Upper lobe of right lung (tissue), 1 donor: Measurements from ENCODE around the gene BAK1. TPM values are rescaled to one million over a fixed set of nuclear protein-coding genes. Genes with fewer than 3 reads are reported as not detected.

Experiments
- ATAC-seq: fragments of 200-7000 bp; cut with Tn5 transposase; one replicate; pipeline ENCODE4 v1.9.1; 2020; ENCODE audit warnings: mild to moderate bottlenecking, moderate library complexity
- DNase-seq: peaks from one replicate; pipeline ENCODE4 v3.0.0-alpha.2; 2020
- H3K27ac ChIP-seq: fragments of 200-600 bp; one replicate; pipeline ENCODE4 v1.8.0; 2022
- H3K27me3 ChIP-seq: fragments of 200-600 bp; one replicate; pipeline ENCODE4 v1.8.0; 2022; ENCODE audit warnings: mild to moderate bottlenecking
- H3K36me3 ChIP-seq: fragments of 200-600 bp; one replicate; pipeline ENCODE4 v1.8.0; 2022
- H3K4me1 ChIP-seq: fragments of 200-600 bp; one replicate; pipeline ENCODE4 v1.8.0; 2022
- H3K4me3 ChIP-seq: fragments of 200-600 bp; one replicate; pipeline ENCODE4 v1.8.0; 2022; ENCODE audit warnings: mild to moderate bottlenecking
- H3K9me3 ChIP-seq: fragments of 200-600 bp; one replicate; pipeline ENCODE4 v1.8.0; 2022
- CTCF ChIP-seq: fragments of 200-600 bp; IDR thresholded peaks from one replicate; pipeline ENCODE4 v1.8.0; 2022; ENCODE audit warnings: antibody characterized with exemption
- intact Hi-C: fragments of 100-400 bp; cut with DNase I; formaldehyde crosslinking; loops from one replicate; pipeline ENCODE4 v1.11.0; 2022
- total RNA-seq: library from RNA; stranded (reverse); fragmentation: NEBNext Ultra II Directional; extraction: Animal tissue kit (Norgen Biotek cat#: 25700); gene quantifications from one replicate; pipeline ENCODE4 v1.2.1, GENCODE V29; 2021
- donor health status: DM: no; HTN: yes; CAD: no; lungs with severe emphysema.

The BAK1 gene
- total RNA-seq, 1 donor from 2014 or later: 19.1 TPM

- Histone ChIP-seq H3K36me3 (no peaks in the 10 kb centered on the region), H3K27me3 (no peaks in the 10 kb centered on the region), H3K4me1 (peaks cover 12% of the 10 kb centered on the region), H3K9me3 (no peaks in the 10 kb centered on the region), H3K4me3 (no peak overlapping the region), H3K27ac (no peak overlapping the region)
- intact Hi-C loops: no loop called here
- no peak for ATAC-seq
- no peak for TF ChIP-seq CTCF
- DNase-seq: no peak
Measured at GRCh38 chr6:33607126-33607783, 27.2 kb upstream of the BAK1 start.

GRCh38 chr6:33606642-33607041 is 26.6 kb upstream of the BAK1 start:
- no peak for DNase-seq
- ATAC-seq: no peak
- Histone ChIP-seq H3K27me3 (no peaks in the 10 kb centered on the region), H3K4me1 (peaks cover 12% of the 10 kb centered on the region), H3K9me3 (no peaks in the 10 kb centered on the region), H3K36me3 (no peaks in the 10 kb centered on the region), H3K27ac (no peak overlapping the region), H3K4me3 (no peak overlapping the region)
- TF ChIP-seq CTCF: no peak
- intact Hi-C loops: no loop called here

- Histone ChIP-seq H3K27ac (no peak overlapping the region), H3K9me3 (no peaks in the 10 kb centered on the region), H3K27me3 (no peaks in the 10 kb centered on the region), H3K4me1 (peaks cover 7% of the 10 kb centered on the region), H3K36me3 (no peaks in the 10 kb centered on the region), H3K4me3 (no peak overlapping the region)
- TF ChIP-seq CTCF: no peak
- DNase-seq: no peak
- ATAC-seq: no peak
- intact Hi-C loops: no loop called here
Measured at GRCh38 chr6:33604941-33605854, 25.1 kb upstream of the BAK1 start.

GRCh38 chr6:33602180-33602579 is 22.1 kb upstream of the BAK1 start:
- intact Hi-C loops: no loop called here
- no peak for TF ChIP-seq CTCF
- Histone ChIP-seq H3K4me3 (no peak overlapping the region), H3K27ac (no peak overlapping the region), H3K4me1 (no peaks in the 10 kb centered on the region), H3K9me3 (no peaks in the 10 kb centered on the region), H3K27me3 (no peaks in the 10 kb centered on the region), H3K36me3 (no peaks in the 10 kb centered on the region)
- DNase-seq: no peak
- ATAC-seq: no peak

GRCh38 chr6:33600761-33601160 is 20.7 kb upstream of the BAK1 start:
- Histone ChIP-seq H3K4me1 (no peaks in the 10 kb centered on the region), H3K9me3 (no peaks in the 10 kb centered on the region), H3K36me3 (no peaks in the 10 kb centered on the region), H3K27me3 (no peaks in the 10 kb centered on the region), H3K27ac (no peak overlapping the region), H3K4me3 (no peak overlapping the region)
- no peak for TF ChIP-seq CTCF
- intact Hi-C loops: no loop called here
- no peak for ATAC-seq
- DNase-seq: no peak
